GM21360 (cell line): ENCODE measurements around the gene HCN3.
"Not testable (repeated sequence)": the region's sequence is repeated elsewhere in the genome, so short reads cannot be mapped to it uniquely, and the experiment has no call there.

ENCODE experiments used
- ATAC-seq: cut with Tn5 transposase; IDR thresholded peaks from one replicate; pipeline ENCODE4 v1.9.1; 2021; ENCODE audit warnings: mild to moderate bottlenecking, moderate library complexity; ENCODE audit not compliant: unreplicated experiment

The HCN3 gene

GRCh38 chr1:155328856-155329255 is 51.6 kb downstream of the HCN3 start:
- not testable (repeated sequence) for ATAC-seq

GRCh38 chr1:155329980-155330598 is 52.8 kb downstream of the HCN3 start:
- ATAC-seq: no peak

- no peak for ATAC-seq
These were observed 57.7 kb downstream of the HCN3 start for GRCh38 chr1:155334962-155335361.
